MM.1S (cell line): ENCODE measurements around the gene SLC13A4.

Source experiments
- DNase-seq: peaks from one replicate; pipeline ENCODE4 v3.0.0-alpha.2; 2015
- H2AFZ ChIP-seq: fragments of 300-600 bp; sonication (generic); 2 replicates; pipeline ENCODE4 v1.6.0; 2016; ENCODE audit warnings: antibody characterized with exemption, low read length
- H3F3A ChIP-seq: fragments of 300-600 bp; sonication (generic); 2 replicates; pipeline ENCODE4 v1.6.1; 2016; ENCODE audit warnings: mild to moderate bottlenecking, antibody characterized with exemption, low read length, moderate library complexity, mixed read lengths; ENCODE audit not compliant: insufficient read depth
- H3K27ac ChIP-seq: fragments of 300-600 bp; sonication (generic); 2 replicates; pipeline ENCODE4 v1.5.1; 2016; ENCODE audit warnings: mild to moderate bottlenecking, low read length
- H3K27me3 ChIP-seq: fragments of 300-600 bp; sonication (generic); replicated peaks from 2 replicates; pipeline ENCODE4 v1.6.0; 2016; ENCODE audit warnings: low read length; ENCODE audit not compliant: insufficient read depth
- H3K36me3 ChIP-seq: fragments of 300-600 bp; sonication (generic); replicated peaks from 2 replicates; pipeline ENCODE4 v1.6.1; 2016; ENCODE audit warnings: mild to moderate bottlenecking, low read length, mixed read lengths; ENCODE audit not compliant: insufficient read depth
- H3K4me1 ChIP-seq: fragments of 300-600 bp; sonication (generic); 2 replicates; pipeline ENCODE4 v1.6.1; 2016; ENCODE audit warnings: low read length, mixed read lengths
- H3K4me2 ChIP-seq: fragments of 300-600 bp; sonication (generic); 2 replicates; pipeline ENCODE4 v1.6.0; 2016; ENCODE audit warnings: low read depth, low read length
- H3K4me3 ChIP-seq: fragments of 300-600 bp; sonication (generic); 2 replicates; pipeline ENCODE4 v1.5.1; 2016; ENCODE audit warnings: low read length, mixed read lengths
- H3K79me2 ChIP-seq: fragments of 300-600 bp; sonication (generic); 2 replicates; pipeline ENCODE4 v1.6.1; 2016; ENCODE audit warnings: mixed run types, low read length, mixed read lengths
- H3K9ac ChIP-seq: fragments of 300-600 bp; sonication (generic); 2 replicates; pipeline ENCODE4 v1.6.1; 2016; ENCODE audit warnings: low read length, mixed read lengths
- H3K9me2 ChIP-seq: fragments of 300-600 bp; sonication (generic); replicated peaks from 2 replicates; pipeline ENCODE4 v1.6.1; 2016; ENCODE audit warnings: mild to moderate bottlenecking, low read length, mixed read lengths; ENCODE audit not compliant: insufficient read depth
- H3K9me3 ChIP-seq: fragments of 300-600 bp; sonication (generic); replicated peaks from 2 replicates; pipeline ENCODE4 v1.6.1; 2016; ENCODE audit warnings: mild to moderate bottlenecking, low read length, mixed read lengths; ENCODE audit not compliant: insufficient read depth
- H4K20me1 ChIP-seq: fragments of 300-600 bp; sonication (generic); 2 replicates; pipeline ENCODE4 v1.6.1; 2016; ENCODE audit warnings: mild to moderate bottlenecking, low read length, moderate library complexity, mixed read lengths; ENCODE audit not compliant: insufficient read depth
- CTCF ChIP-seq: fragments of 300-600 bp; sonication (generic); IDR thresholded peaks from 2 replicates; pipeline ENCODE4 v1.5.1; 2016; ENCODE audit warnings: antibody characterized with exemption, low read length, mixed read lengths
- EZH2 ChIP-seq: fragments of 300-600 bp; sonication (generic); optimal IDR thresholded peaks from 2 replicates; pipeline ENCODE3; 2017; ENCODE audit warnings: low read depth, mild to moderate bottlenecking, antibody characterized with exemption, low read length, mixed read lengths
- EZH2phosphoT487 ChIP-seq: fragments of 300-600 bp; sonication (generic); IDR thresholded peaks from 2 replicates; pipeline ENCODE4 v1.6.1; 2018; ENCODE audit warnings: antibody characterized with exemption, low read length

SLC13A4 gene

DNA sequence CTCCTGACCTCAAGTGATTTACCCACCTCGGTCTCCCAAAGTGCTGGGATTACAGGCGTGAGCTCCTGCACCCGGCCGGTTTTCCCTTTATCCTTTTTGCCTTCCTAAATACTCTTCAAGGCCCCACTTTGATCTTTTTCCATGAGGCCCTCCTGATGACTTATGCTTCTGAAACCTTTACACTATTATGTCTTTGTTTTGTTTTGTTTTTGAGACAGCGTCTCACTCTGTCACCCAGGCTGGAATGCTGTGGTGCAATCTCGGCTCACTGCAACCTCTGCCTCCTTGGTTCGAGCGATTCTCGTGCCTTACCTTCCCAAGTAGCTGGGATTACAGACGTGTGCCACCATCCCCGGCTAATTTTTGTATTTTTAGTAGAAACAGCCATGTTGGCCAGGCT, 61.8 kb downstream of the SLC13A4 start:
- H3K4me1 ChIP-seq: 0 out of 2 replicates have a peak, but pooled peaks cover 7% of the 10 kb centered on the region
- H3F3A ChIP-seq: peaks cover 6% of the 10 kb centered on the region
- H3K9me2 ChIP-seq: no peaks in the 10 kb centered on the region
- H3K36me3 ChIP-seq: no peaks in the 10 kb centered on the region
- no peak overlapping the region for H3K4me2 ChIP-seq
- 0 out of 2 replicates have a peak, but pooled peaks cover 4% of the 10 kb centered on the region for H4K20me1 ChIP-seq
- no peak overlapping the region for H3K4me3 ChIP-seq
- H3K27me3 ChIP-seq: no peaks in the 10 kb centered on the region
- H3K27ac ChIP-seq: no peak overlapping the region
- H3K9me3 ChIP-seq: no peaks in the 10 kb centered on the region
- TF ChIP-seq EZH2phosphoT487 (no peak), CTCF (no peak), EZH2 (no peak)
- no peak overlapping the region for H3K9ac ChIP-seq
- peaks cover 72% of the 10 kb centered on the region for H3K79me2 ChIP-seq
- no peak overlapping the region for H2AFZ ChIP-seq
- DNase-seq: no peak

DNA sequence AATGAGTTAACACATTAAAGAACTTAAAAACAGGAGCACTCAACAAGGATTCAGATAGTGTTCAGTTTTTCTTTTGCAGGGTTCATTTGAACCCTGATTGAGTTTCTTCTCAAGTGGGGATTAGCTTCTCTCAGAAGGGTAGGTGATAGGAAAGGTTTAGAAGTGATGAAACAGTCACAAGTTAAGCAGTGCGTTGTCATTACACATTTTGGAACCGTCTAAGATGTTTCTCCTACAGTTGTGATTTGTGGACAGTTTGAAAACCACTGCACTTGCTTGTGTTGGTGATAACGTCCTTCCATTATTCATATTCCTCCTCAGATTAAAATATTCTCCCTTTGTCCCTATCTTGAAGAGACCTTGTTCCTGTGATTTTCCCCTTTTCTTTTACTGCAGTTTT, 62.9 kb downstream of the SLC13A4 start:
- Histone ChIP-seq H3K4me3 (no peak overlapping the region), H3K9me2 (no peaks in the 10 kb centered on the region), H3K9ac (no peak overlapping the region), H3F3A (peaks cover 8% of the 10 kb centered on the region), H2AFZ (no peak overlapping the region), H3K36me3 (no peaks in the 10 kb centered on the region), H3K4me1 (0 out of 2 replicates have a peak, but pooled peaks cover 7% of the 10 kb centered on the region), H4K20me1 (no peaks in the 10 kb centered on the region), H3K9me3 (no peaks in the 10 kb centered on the region), H3K4me2 (no peak overlapping the region), H3K27me3 (no peaks in the 10 kb centered on the region), H3K79me2 (peaks cover 61% of the 10 kb centered on the region), H3K27ac (no peak overlapping the region)
- DNase-seq: no peak
- TF ChIP-seq EZH2 (no peak), EZH2phosphoT487 (no peak), CTCF (no peak)

DNA sequence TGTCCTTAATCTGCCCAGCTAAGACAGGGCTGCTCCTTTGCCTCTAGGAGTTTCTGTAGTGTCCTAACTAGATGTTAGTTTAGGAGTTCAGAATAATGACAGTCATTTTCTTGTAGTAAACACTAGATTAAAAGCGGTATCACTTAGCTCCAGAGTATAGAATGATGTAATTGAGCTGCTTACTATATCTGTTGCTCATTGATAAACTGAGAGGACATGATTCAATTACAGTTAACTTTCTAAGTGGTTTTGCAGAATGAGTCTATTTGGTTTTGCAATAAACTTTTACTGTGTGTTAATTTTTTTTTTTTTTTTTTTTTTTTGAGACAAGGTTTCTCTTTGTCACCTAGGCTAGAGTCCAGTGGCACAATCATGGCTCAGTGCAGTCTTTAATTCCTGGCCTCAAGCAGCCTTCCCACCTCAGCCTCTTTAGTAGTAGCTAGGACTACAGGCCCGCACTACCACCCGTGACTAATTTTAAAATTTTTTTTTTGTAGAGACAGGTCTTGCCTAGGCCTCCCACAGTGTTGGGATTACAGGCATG, 63.9 kb downstream of the SLC13A4 start:
- Histone ChIP-seq H3K4me2 (no peak overlapping the region), H3K27ac (no peak overlapping the region), H3K27me3 (no peaks in the 10 kb centered on the region), H3K4me3 (no peak overlapping the region), H3F3A (peaks cover 8% of the 10 kb centered on the region), H4K20me1 (no peaks in the 10 kb centered on the region), H2AFZ (no peak overlapping the region), H3K9me3 (no peaks in the 10 kb centered on the region), H3K4me1 (0 out of 2 replicates have a peak, but pooled peaks cover 7% of the 10 kb centered on the region), H3K36me3 (no peaks in the 10 kb centered on the region), H3K9me2 (no peaks in the 10 kb centered on the region), H3K9ac (no peak overlapping the region), H3K79me2 (peaks cover 56% of the 10 kb centered on the region)
- no peak for DNase-seq
- TF ChIP-seq CTCF (no peak), EZH2phosphoT487 (no peak), EZH2 (no peak)
